ENCODE measurements around the gene ELFN2.

- TF ChIP-seq EZH2 (IDR thresholded peaks at IDR 0.05; ENCODE audit: low read length, unreplicated experiment) = no peak
- no peak for TF ChIP-seq CTCF (conservative IDR thresholded peaks at IDR 0.05; ENCODE audit: low read depth, low read length)
- TF ChIP-seq EZH2phosphoT487 (IDR thresholded peaks at IDR 0.05; ENCODE audit: borderline replicate concordance, low read length) = no peak
These were observed 13.0 kb downstream of the ELFN2 start for GRCh38 chr22:37414288-37414687.
